SH-SY5Y (cell line): ENCODE data around the gene SLC1A2.

Source experiments
- GATA2 ChIP-seq: IDR thresholded peaks from 2 replicates; pipeline ENCODE4 v1.6.1; 2011; ENCODE audit warnings: mild to moderate bottlenecking, low read depth, low read length
- GATA3 ChIP-seq: IDR thresholded peaks from 2 replicates; pipeline ENCODE4 v1.6.1; 2011; ENCODE audit warnings: low read depth, mild to moderate bottlenecking, low read length, moderate library complexity

- TF ChIP-seq GATA2 (no peak), GATA3 (no peak)
Observed at GRCh38 chr11:35227576-35228327, 191.6 kb downstream of the SLC1A2 start.
